Nephron (organoid): ENCODE data around the gene PLB1.
"Not testable (repeated sequence)": the region's sequence is repeated elsewhere in the genome, so short reads cannot be mapped to it uniquely, and the experiment has no call there.

Experiments
- H3K27ac Mint-ChIP-seq, 3 experiments: 2 replicates each; pipeline ENCODE4 v1.8.0; 2020; ENCODE audit warnings: mixed read lengths in 3 of 3, mild to moderate bottlenecking in 2 of 3, moderate library complexity in 1 of 3
- H3K27me3 Mint-ChIP-seq: 2 replicates; pipeline ENCODE4 v1.8.0; 2021; ENCODE audit warnings: low read depth, mild to moderate bottlenecking, moderate library complexity, mixed read lengths
- H3K36me3 Mint-ChIP-seq: 2 replicates; pipeline ENCODE4 v1.8.0; 2020; ENCODE audit warnings: low read depth, mixed read lengths
- H3K4me1 Mint-ChIP-seq: 2 replicates; pipeline ENCODE4 v1.8.0; 2020; ENCODE audit warnings: mixed read lengths
- H3K4me3 Mint-ChIP-seq, 3 experiments: 2 replicates each; pipeline ENCODE4 v1.8.0; 2020; ENCODE audit warnings: mild to moderate bottlenecking in 3 of 3, mixed read lengths in 3 of 3, moderate library complexity in 2 of 3
- H3K9me3 Mint-ChIP-seq: 2 replicates; pipeline ENCODE4 v1.8.0; 2020; ENCODE audit warnings: mixed read lengths
- TF ChIP-seq, protein P1 (sequence below), 3 experiments: fragments of 200-600 bp; sonication (generic); IDR thresholded peaks; one replicate each; pipeline ENCODE4 v1.5.0; 2021; ENCODE audit warnings: antibody characterized with exemption in 3 of 3; ENCODE audit not compliant: unreplicated experiment in 3 of 3

PLB1 gene

DNA sequence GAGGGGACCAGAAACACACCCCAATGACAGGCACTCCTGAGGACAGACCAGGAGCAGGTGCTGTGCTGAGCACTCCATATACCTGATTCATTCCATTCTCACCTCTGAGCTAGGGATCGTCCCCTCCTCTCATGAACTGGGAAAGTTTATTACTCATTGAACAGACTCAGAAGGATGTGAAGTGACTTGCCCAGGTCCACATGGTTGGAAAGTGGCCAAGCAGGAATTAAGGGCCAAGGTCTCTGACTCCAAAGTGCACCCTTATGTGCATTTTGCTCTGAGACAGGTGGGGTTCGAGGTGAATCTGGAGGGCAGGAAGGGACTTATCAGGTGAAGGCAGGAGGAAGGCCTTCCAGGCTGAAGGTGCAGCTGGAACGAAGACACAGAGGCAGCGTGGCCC is 25.1 kb upstream of the PLB1 start:
- no peak overlapping the region for H3K4me3 Mint-ChIP-seq
- TF ChIP-seq, protein P1, sequence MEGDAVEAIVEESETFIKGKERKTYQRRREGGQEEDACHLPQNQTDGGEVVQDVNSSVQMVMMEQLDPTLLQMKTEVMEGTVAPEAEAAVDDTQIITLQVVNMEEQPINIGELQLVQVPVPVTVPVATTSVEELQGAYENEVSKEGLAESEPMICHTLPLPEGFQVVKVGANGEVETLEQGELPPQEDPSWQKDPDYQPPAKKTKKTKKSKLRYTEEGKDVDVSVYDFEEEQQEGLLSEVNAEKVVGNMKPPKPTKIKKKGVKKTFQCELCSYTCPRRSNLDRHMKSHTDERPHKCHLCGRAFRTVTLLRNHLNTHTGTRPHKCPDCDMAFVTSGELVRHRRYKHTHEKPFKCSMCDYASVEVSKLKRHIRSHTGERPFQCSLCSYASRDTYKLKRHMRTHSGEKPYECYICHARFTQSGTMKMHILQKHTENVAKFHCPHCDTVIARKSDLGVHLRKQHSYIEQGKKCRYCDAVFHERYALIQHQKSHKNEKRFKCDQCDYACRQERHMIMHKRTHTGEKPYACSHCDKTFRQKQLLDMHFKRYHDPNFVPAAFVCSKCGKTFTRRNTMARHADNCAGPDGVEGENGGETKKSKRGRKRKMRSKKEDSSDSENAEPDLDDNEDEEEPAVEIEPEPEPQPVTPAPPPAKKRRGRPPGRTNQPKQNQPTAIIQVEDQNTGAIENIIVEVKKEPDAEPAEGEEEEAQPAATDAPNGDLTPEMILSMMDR (IDR thresholded peaks at IDR 0.05; ENCODE audit: unreplicated experiment in 3 of 3) = no peak

DNA sequence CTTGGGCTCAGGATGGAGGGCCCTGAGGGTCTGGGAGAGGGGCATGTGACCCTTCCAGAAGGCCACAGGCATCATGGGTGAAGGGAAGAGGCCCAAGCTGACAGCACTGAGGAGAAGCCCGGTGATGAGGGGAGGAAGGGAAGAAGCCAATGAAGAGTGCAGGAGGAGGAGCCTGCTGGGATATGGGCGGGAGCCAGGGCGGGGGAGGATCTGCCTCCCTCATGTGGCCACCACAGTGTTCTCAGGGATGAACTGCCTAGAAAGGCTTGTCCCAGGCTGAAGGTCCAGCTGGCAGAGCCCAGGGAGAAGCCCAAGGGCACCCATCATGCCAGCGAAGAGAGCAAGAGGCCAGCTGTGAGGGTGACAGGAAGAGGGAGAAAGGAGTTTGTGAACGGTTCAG is 24.6 kb upstream of the PLB1 start:
- Mint-ChIP-seq H3K4me1 (peaks cover 4% of the 10 kb centered on the region), H3K4me3 (no peak overlapping the region), H3K36me3 (no peaks in the 10 kb centered on the region), H3K9me3 (peaks cover 9% of the 10 kb centered on the region), H3K27me3 (peaks cover 7% of the 10 kb centered on the region), H3K27ac (no peak overlapping the region)
- TF ChIP-seq, protein P1 (IDR thresholded peaks at IDR 0.05; ENCODE audit: unreplicated experiment in 3 of 3) = no peak

More for the DNA sequence above, 25.1 kb upstream of the PLB1 start:
- peaks cover 4% of the 10 kb centered on the region for H3K4me1 Mint-ChIP-seq
- H3K27ac Mint-ChIP-seq = no peak overlapping the region
- H3K36me3 Mint-ChIP-seq = no peaks in the 10 kb centered on the region
- H3K9me3 Mint-ChIP-seq = peaks cover 9% of the 10 kb centered on the region
- H3K27me3 Mint-ChIP-seq = peaks cover 7% of the 10 kb centered on the region

- Mint-ChIP-seq H3K27me3 (peaks cover 7% of the 10 kb centered on the region), H3K27ac (no peak overlapping the region), H3K9me3 (peaks cover 9% of the 10 kb centered on the region), H3K4me3 (no peak overlapping the region), H3K36me3 (no peaks in the 10 kb centered on the region), H3K4me1 (peaks cover 4% of the 10 kb centered on the region)
- TF ChIP-seq, protein P1 (IDR thresholded peaks at IDR 0.05; ENCODE audit: unreplicated experiment in 3 of 3) = no peak
These were observed 24.1 kb upstream of the PLB1 start for GRCh38 chr2:28471701-28472236.

DNA sequence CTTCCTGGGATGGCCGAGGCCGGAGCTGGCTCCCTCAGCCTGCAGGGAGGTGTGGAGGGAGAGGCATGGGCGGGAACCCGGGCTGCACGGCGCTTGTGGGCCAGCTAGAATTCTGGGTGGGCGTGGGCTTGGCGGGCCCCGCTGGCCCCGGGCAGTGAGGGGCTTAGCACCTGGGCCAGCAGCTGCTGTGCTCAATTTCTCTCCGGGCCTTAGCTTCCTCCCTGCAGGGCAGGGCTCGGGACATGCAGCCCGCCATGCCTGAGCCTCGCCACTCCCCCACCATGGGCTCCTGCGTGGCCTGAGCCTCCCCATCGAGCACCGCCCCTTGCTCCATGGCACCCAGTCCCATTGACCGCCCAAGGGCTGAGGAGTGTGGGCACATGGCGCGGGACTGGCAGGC is 23.2 kb upstream of the PLB1 start:
- H3K4me3 Mint-ChIP-seq, H3K36me3 Mint-ChIP-seq, H3K4me1 Mint-ChIP-seq, H3K27ac Mint-ChIP-seq, H3K27me3 Mint-ChIP-seq, H3K9me3 Mint-ChIP-seq: not testable (repeated sequence)

DNA sequence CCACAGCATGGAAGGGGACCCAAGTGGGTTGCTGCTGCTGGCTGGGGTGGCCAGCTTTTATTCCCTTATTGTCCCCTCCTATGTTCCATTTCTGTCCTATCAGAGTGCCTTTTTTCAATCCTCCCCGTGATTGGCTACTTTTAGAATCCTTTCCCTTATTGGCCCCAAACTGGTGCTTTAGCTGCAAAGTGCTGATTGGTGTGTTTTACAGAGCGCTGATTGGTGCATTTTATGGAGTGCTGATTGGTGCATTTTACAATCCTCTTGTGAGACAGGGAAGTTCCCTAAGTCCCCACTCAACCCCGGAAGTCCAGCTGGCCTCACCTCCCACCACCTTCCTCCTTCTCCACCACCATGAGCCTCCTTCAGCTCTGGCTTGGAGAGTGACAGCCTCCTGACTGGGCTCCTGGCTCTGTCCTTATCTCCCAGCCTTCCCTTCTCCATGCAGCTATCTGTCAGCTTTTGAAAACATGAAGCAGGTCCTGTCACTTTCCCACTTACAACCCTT is 20.7 kb upstream of the PLB1 start:
- H3K9me3 Mint-ChIP-seq = peaks cover 9% of the 10 kb centered on the region
- TF ChIP-seq, protein P1 (IDR thresholded peaks at IDR 0.05; ENCODE audit: unreplicated experiment in 3 of 3) = no peak

DNA sequence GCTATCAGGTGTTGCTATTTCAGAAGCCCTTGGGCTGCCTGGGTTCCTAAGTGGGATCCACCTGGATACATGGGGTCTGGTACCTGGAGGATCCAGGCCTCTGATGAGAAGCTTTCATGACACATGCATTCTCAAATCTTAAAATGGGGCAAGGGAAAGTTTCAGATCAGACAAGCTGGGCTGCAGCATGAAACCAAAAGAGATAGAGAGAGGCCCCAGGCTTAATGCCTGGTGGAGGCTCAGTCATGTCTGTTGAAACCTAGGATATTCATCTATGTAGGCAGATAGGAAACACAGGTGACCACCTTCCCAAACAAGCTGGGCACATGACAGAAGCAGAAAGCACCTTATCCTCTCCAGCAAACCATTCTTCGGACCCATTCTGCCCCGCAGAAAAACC is 18.8 kb upstream of the PLB1 start:
- Mint-ChIP-seq H3K4me1 (no peaks in the 10 kb centered on the region), H3K9me3 (peaks cover 9% of the 10 kb centered on the region), H3K27me3 (no peaks in the 10 kb centered on the region), H3K4me3 (no peak overlapping the region), H3K36me3 (no peaks in the 10 kb centered on the region), H3K27ac (no peak overlapping the region)
- TF ChIP-seq, protein P1 (IDR thresholded peaks at IDR 0.05; ENCODE audit: unreplicated experiment in 3 of 3) = no peak

More for the DNA sequence above, 20.7 kb upstream of the PLB1 start:
- no peak overlapping the region for H3K27ac Mint-ChIP-seq
- H3K36me3 Mint-ChIP-seq = no peaks in the 10 kb centered on the region
- no peaks in the 10 kb centered on the region for H3K4me1 Mint-ChIP-seq
- no peak overlapping the region for H3K4me3 Mint-ChIP-seq
- H3K27me3 Mint-ChIP-seq = no peaks in the 10 kb centered on the region
